HepG2 (cell line): ENCODE measurements around the gene FBXO10. TPM values are rescaled to one million over a fixed set of nuclear protein-coding genes. Genes with fewer than 3 reads are reported as not detected.

Source experiments
- ATAC-seq: fragments of 200-7000 bp; cut with Tn5 transposase; 3 replicates; pipeline ENCODE4 v1.9.1; 2020; ENCODE audit warnings: mild to moderate bottlenecking, moderate library complexity
- BruUV-seq: library from RNA; stranded (reverse); fragments of 400-500 nt; replicated peaks from 2 replicates; lab custom pipeline; 2021; lab: Mats Ljungman, UMichigan
- CTCF ChIA-PET: fragments of 300-600 bp; formaldehyde crosslinking; extraction: SDS; loops from one replicate; lab custom pipeline; 2021; ENCODE audit warnings: low total read pairs, inconsistent platforms, low intra/inter-chr PET ratio; lab: Yijun Ruan, JAX
- POLR2A ChIA-PET: fragments of 350-600 bp; sonication (Branson Sonifier 250); formaldehyde crosslinking; loops from one replicate; lab custom pipeline; 2020; ENCODE audit warnings: antibody characterized with exemption, inconsistent platforms; lab: Yijun Ruan, JAX
- DNase-seq: peaks from one replicate; pipeline ENCODE4 v3.0.0-alpha.2; 2015; ENCODE audit warnings: low spot score
- FAIRE-seq: peaks from 3 replicates; lab custom pipeline; 2011; peaks lifted over from hg19 to GRCh38; lab: Jason Lieb, UNC
- H2AFZ ChIP-seq: one replicate; pipeline ENCODE4 v1.6.1; 2011; ENCODE audit warnings: low read length, inconsistent platforms
- H3K27ac ChIP-seq: fragments of 300-600 bp; 3 replicates; pipeline ENCODE4 v1.8.0; 2011; ENCODE audit warnings: mixed run types, mild to moderate bottlenecking, mixed read lengths, low read length, inconsistent platforms; ENCODE audit not compliant: insufficient read depth; ENCODE audit errors: extremely low read length
- H3K27me3 ChIP-seq, 2 experiments: fragments of 200-600 bp in 1 of 2; 2 replicates in 1 of 2; 3 replicates in 1 of 2; pipeline versions ENCODE4 v1.6.0 to v1.8.0; 2011; ENCODE audit warnings: low read length in 2 of 2, mild to moderate bottlenecking in 2 of 2, moderate library complexity in 2 of 2, inconsistent platforms in 1 of 2; ENCODE audit not compliant: insufficient read depth in 2 of 2, control insufficient read depth in 1 of 2
- H3K36me3 ChIP-seq, 2 experiments: fragments of 200-600 bp in 1 of 2; replicated peaks in 1 of 2; 2 replicates in 1 of 2; 3 replicates in 1 of 2; pipeline versions ENCODE4 v1.5.1 to v1.8.0; 2011; ENCODE audit warnings: low read length in 2 of 2, inconsistent platforms in 1 of 2; ENCODE audit not compliant: insufficient read depth in 2 of 2, control insufficient read depth in 1 of 2
- H3K4me1 ChIP-seq: 2 replicates; pipeline ENCODE4 v1.5.1; 2012; ENCODE audit warnings: low read length, inconsistent platforms; ENCODE audit not compliant: insufficient read depth
- H3K4me2 ChIP-seq: 2 replicates; pipeline ENCODE4 v1.6.0; 2011; ENCODE audit warnings: low read depth, low read length, inconsistent platforms
- H3K4me3 ChIP-seq, 3 experiments: fragments of 200-600 bp in 1 of 3; sonication (generic), shearing (Covaris generic) in 1 of 3; replicated peaks in 1 of 3; 2 replicates each; pipeline ENCODE4 v1.5.1; 2011 to 2016; ENCODE audit warnings: low read length in 3 of 3, inconsistent platforms in 2 of 3, low read depth in 2 of 3, mild to moderate bottlenecking in 2 of 3, control low read depth in 1 of 3, mixed read lengths in 1 of 3; ENCODE audit not compliant: insufficient read depth in 1 of 3
- H3K79me2 ChIP-seq: one replicate; pipeline ENCODE4 v1.6.1; 2011; ENCODE audit warnings: low read length, inconsistent platforms; ENCODE audit not compliant: insufficient read depth
- H3K9ac ChIP-seq: 2 replicates; pipeline ENCODE4 v1.6.0; 2011; ENCODE audit warnings: mild to moderate bottlenecking, low read depth, low read length, inconsistent platforms; ENCODE audit not compliant: insufficient read depth
- H3K9me3 ChIP-seq: 2 replicates; pipeline ENCODE4 v1.5.1; 2012; ENCODE audit warnings: mild to moderate bottlenecking, low read length
- H4K20me1 ChIP-seq: 2 replicates; pipeline ENCODE4 v1.6.0; 2011; ENCODE audit warnings: inconsistent platforms, mild to moderate bottlenecking, low read length, moderate library complexity; ENCODE audit not compliant: insufficient read depth
- FUBP1 ChIP-seq: sonication (generic); formaldehyde crosslinking; IDR thresholded peaks from 2 replicates; pipeline ENCODE4 v1.5.1; 2020; ENCODE audit warnings: missing genetic modification reagents, mild to moderate bottlenecking, borderline replicate concordance
- MAX ChIP-seq: IDR thresholded peaks from 2 replicates; pipeline ENCODE4 v1.6.1; 2012; ENCODE audit warnings: inconsistent platforms
- THAP11 ChIP-seq: IDR thresholded peaks from 2 replicates; pipeline ENCODE4 v1.6.1; 2016; ENCODE audit warnings: missing biosample characterization, missing genetic modification reagents
- WGBS: methylation state at CpG from one replicate; pipeline ENCODE4 v1.1.6; 2017; ENCODE audit warnings: low lambda C conversion rate; 5-methylcytosine and 5-hydroxymethylcytosine counted together
- in situ Hi-C: cut with HindIII; loops from 2 replicates; pipeline ENCODE4 v1.10.0; 2017; ENCODE audit warnings: low pct_unique_long_range_greater_than_20kb; ENCODE audit not compliant: extremely low pct_ligation_motif_present
- intact Hi-C: fragments of 100-400 bp; cut with micrococcal nuclease; formaldehyde crosslinking; loops from one replicate; pipeline ENCODE4 v1.10.0; 2022; ENCODE audit not compliant: unreplicated experiment
- polyA plus RNA-seq, 8 experiments: library from polyadenylated mRNA; depleted of rRNA in 3 of 8; stranded (reverse) in 7 of 8; unstranded in 1 of 8; fragments of >200 nt; fragmentation: Illumina TruSeq in 4 of 8; extraction: Trizol in 4 of 8; gene quantifications; 2 replicates each; pipeline versions ENCODE4 v1.2.1 to v1.2.3, GENCODE V29; 2011 to 2016; ENCODE audit warnings: low read depth in 4 of 8, missing spikeins in 1 of 8, mixed read lengths in 1 of 8; ENCODE audit not compliant: insufficient read depth in 1 of 8
- total RNA-seq, 5 experiments: library from RNA; depleted of rRNA; stranded (reverse); fragments of >200 nt; fragmentation: Illumina TruSeq; extraction: Trizol; gene quantifications; 2 replicates each; pipeline ENCODE4 v1.2.3, GENCODE V29; 2016; ENCODE audit warnings: low read depth in 1 of 5

FBXO10 gene
- total and polyA plus RNA-seq, 2 of the 13 experiments (the other 11 are each of a cell fraction or from before 2014, with no cell fraction given), result 3.1 to 5.1 TPM

- no peak overlapping the region for H2AFZ ChIP-seq
These were observed 89.3 kb downstream of the FBXO10 start for GRCh38 chr9:37486616-37487548.

More at GRCh38 chr9:37486616-37487548, 89.3 kb downstream of the FBXO10 start:
- peaks cover 51% of the 10 kb centered on the region for H3K4me1 ChIP-seq
- TSS peak; percentile 47 for BruUV-seq
- in situ Hi-C loops, result loop anchor here (10.0 to 25.0 kb wide), 4 partner anchors 250 to 875 kb away; partner anchors contain the start of gene SLC25A51
- peak overlapping the region; percentile 75 for H3K4me2 ChIP-seq
- no peaks in the 10 kb centered on the region for H3K9me3 ChIP-seq
- H3K27ac ChIP-seq, result peak overlapping the region; percentile 64
- TF ChIP-seq MAX (peak; percentile 34; the same call in 1 of the 2 replicates), FUBP1 (CRISPR knock-in tag) (no peak), THAP11 (CRISPR knock-in tag) (no peak)
- TF ChIP-seq, all 625 proteins: peak for 1
- Histone ChIP-seq H3K27me3 (no peaks in the 10 kb centered on the region; a peak in 1 of 5 replicates), H3K79me2 (peaks cover 20% of the 10 kb centered on the region), H4K20me1 (no peaks in the 10 kb centered on the region), H3K4me3 (peak overlapping the region; percentile 79 to 86 (median 82)), H3K9ac (peak overlapping the region; percentile 86), H3K36me3 (peaks cover 4 to 28% of the 10 kb centered on the region in 2 experiments; a peak in 4 of 5 replicates)
- FAIRE-seq, result no peak
- peak; percentile 33 for ATAC-seq
- intact Hi-C loops, result loop anchor here (5.0 to 10.0 kb wide), 3 partner anchors 105 to 415 kb away; partner anchors contain the start of genes EXOSC3, SLC25A51 and TOMM5
- DNase-seq, result no peak
- ChIA-PET CTCF (no interaction called here), POLR2A (interaction anchor here (1.6 to 2.5 kb wide), 6 partner anchors 15 to 422 kb away, joined by 4 to 16 read pairs (median 8); partner anchors contain the start of genes EXOSC3 and GRHPR)
- WGBS, result 8% methylated on average over 7 of the region's 7 CpGs
